Prostate gland (tissue), 2 donors: Measurements from ENCODE around the gene ABCC9. TPM values are rescaled to one million over a fixed set of nuclear protein-coding genes. Genes with fewer than 3 reads are reported as not detected.
A peak's percentile ranks its signal among the peaks of the same experiment; 100 is the strongest.

ENCODE experiments used
- DNase-seq: peaks from one replicate; pipeline ENCODE4 v3.0.0-alpha.2; 2019; ENCODE audit warnings: low spot score
- H3K27ac ChIP-seq, 2 donors: fragments of 200-600 bp; sonication (generic); 2 replicates each; pipeline ENCODE4 v1.5.1; 2017 to 2019
- H3K27me3 ChIP-seq: fragments of 200-600 bp; sonication (generic); replicated peaks from 2 replicates; pipeline ENCODE4 v1.5.1; 2019; ENCODE audit not compliant: insufficient read depth
- H3K36me3 ChIP-seq, 2 donors: fragments of 200-600 bp; sonication (generic); 1 replicate in 1 of 2; 2 replicates in 1 of 2; pipeline versions ENCODE4 v1.5.1 to v1.8.1; 2017 to 2019
- H3K4me1 ChIP-seq: fragments of 200-600 bp; sonication (generic); replicated peaks from 2 replicates; pipeline ENCODE4 v1.5.1; 2019
- H3K4me3 ChIP-seq, 2 donors: fragments of 200-600 bp; sonication (generic); 2 replicates each; pipeline ENCODE4 v1.5.1; 2017 to 2019
- H3K9me3 ChIP-seq: fragments of 200-600 bp; sonication (generic); 2 replicates; pipeline ENCODE4 v1.5.1; 2017
- CTCF ChIP-seq, 4 experiments: fragments of 200-600 bp in 2 of 4; fragments of 450-650 bp in 2 of 4; sonication (generic) in 2 of 4; IDR thresholded peaks; 1 replicate in 3 of 4; 2 replicates in 1 of 4; pipeline ENCODE4 v1.5.1; 2016 to 2019; ENCODE audit warnings: antibody characterized with exemption in 4 of 4, mild to moderate bottlenecking in 2 of 4, moderate library complexity in 2 of 4
- POLR2A ChIP-seq: fragments of 450-650 bp; IDR thresholded peaks from one replicate; pipeline ENCODE4 v1.6.1; 2016; ENCODE audit warnings: antibody characterized with exemption, mild to moderate bottlenecking
- POLR2AphosphoS5 ChIP-seq: sonication (generic); formaldehyde crosslinking; IDR thresholded peaks from one replicate; pipeline ENCODE4 v1.6.1; 2017; ENCODE audit warnings: antibody characterized with exemption
- WGBS: methylation state at CpG from one replicate; pipeline ENCODE4 v1.1.5; 2018; 5-methylcytosine and 5-hydroxymethylcytosine counted together
- intact Hi-C: fragments of 100-400 bp; cut with DNase I; formaldehyde crosslinking; loops from one replicate; pipeline ENCODE4 v1.14.2; 2022
- total RNA-seq, 2 donors: library from RNA; depleted of rRNA; stranded (reverse); fragments of >200 nt; gene quantifications; one replicate each; pipeline ENCODE4 v1.1.0, GENCODE V29; 2016

The ABCC9 gene
- total RNA-seq, 2 donors from 2014 or later, result 6.1 to 10.5 TPM

GRCh38 chr12:21895651-21896050 is 45.6 kb downstream of the ABCC9 start:
- no peaks in the 10 kb centered on the region for H3K27me3 ChIP-seq
- intact Hi-C loops, result no loop called here
- no peak for DNase-seq
- H3K4me3 ChIP-seq, result no peak overlapping the region
- no peaks in the 10 kb centered on the region for H3K4me1 ChIP-seq
- no peak overlapping the region for H3K27ac ChIP-seq
- no peaks in the 10 kb centered on the region for H3K36me3 ChIP-seq
- TF ChIP-seq POLR2AphosphoS5 (no peak), POLR2A (no peak), CTCF (IDR thresholded peaks at IDR 0.05) (no peak)
- WGBS, result 28% methylated on average over 2 of the region's 2 CpGs
- no peaks in the 10 kb centered on the region for H3K9me3 ChIP-seq

DNA sequence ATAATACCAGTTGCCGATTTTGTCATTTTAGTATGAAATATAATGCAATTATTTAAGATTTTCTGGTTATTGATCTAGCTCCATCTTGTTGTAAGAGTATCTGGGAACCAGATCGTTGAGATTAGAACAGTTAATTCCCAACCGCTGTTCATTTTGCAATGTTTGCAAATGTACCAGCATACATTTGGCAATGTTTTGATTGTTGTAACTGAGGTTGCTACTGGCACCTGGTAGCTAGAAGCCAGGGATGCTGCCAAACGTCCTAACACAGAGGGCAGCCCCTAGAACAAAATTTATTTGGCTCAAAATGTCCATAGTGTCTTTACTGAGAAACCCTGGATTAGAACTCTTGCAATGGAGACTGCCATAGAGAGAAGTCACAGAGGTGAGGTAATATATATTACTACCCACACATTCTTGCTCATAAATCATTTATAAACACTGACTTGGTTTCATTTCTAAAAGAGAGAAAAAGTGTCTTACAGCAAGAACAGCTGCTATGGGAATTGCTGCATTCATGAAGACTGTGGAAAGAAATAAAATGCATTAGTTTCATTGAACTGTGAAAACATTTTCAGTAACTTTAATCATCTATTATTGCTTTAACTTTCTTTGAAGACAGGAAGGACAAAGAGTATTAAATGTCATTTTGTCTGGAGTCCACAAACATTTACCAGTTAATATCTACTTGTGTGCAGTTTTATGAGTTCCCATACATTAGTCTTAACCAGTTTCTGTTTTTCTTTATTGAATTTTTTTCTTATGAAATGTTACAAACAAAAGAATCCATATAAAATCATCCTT is 46.2 kb downstream of the ABCC9 start:
- Histone ChIP-seq H3K4me3 (no peak overlapping the region), H3K27ac (no peak overlapping the region), H3K27me3 (no peaks in the 10 kb centered on the region), H3K9me3 (no peaks in the 10 kb centered on the region), H3K36me3 (no peaks in the 10 kb centered on the region), H3K4me1 (no peaks in the 10 kb centered on the region)
- 32% methylated on average over 4 of the region's 4 CpGs for WGBS
- TF ChIP-seq POLR2A (no peak), POLR2AphosphoS5 (no peak), CTCF (IDR thresholded peaks at IDR 0.05) (no peak)
- intact Hi-C loops, result loop anchor here (5.0 kb wide), 2 partner anchors 47 to 68 kb away; partner anchors contain the start of gene ABCC9
- no peak for DNase-seq

- Histone ChIP-seq H3K4me3 (no peak overlapping the region), H3K36me3 (no peaks in the 10 kb centered on the region), H3K27ac (no peak overlapping the region), H3K9me3 (no peaks in the 10 kb centered on the region), H3K4me1 (no peaks in the 10 kb centered on the region), H3K27me3 (no peaks in the 10 kb centered on the region)
- no peak for DNase-seq
- 96% methylated on average over 4 of the region's 4 CpGs for WGBS
- intact Hi-C loops, result loop anchor here (5.0 kb wide), 2 partner anchors 48 to 67 kb away; partner anchors contain the start of gene ABCC9
- TF ChIP-seq POLR2A (no peak), CTCF (IDR thresholded peaks at IDR 0.05) (no peak), POLR2AphosphoS5 (no peak)
These were observed 47.3 kb downstream of the ABCC9 start for GRCh38 chr12:21893924-21894323.

GRCh38 chr12:21892341-21892740 is 48.9 kb downstream of the ABCC9 start:
- DNase-seq, result no peak
- Histone ChIP-seq H3K36me3 (no peaks in the 10 kb centered on the region), H3K4me1 (no peaks in the 10 kb centered on the region), H3K27me3 (no peaks in the 10 kb centered on the region), H3K9me3 (no peaks in the 10 kb centered on the region), H3K4me3 (no peak overlapping the region), H3K27ac (peak overlapping the region in 1 of 2 donors; percentile 0)
- intact Hi-C loops, result loop anchor here (5.0 kb wide), 2 partner anchors 50 to 65 kb away; partner anchors contain the start of gene ABCC9
- 16% methylated on average over 1 of the region's 1 CpG for WGBS
- TF ChIP-seq CTCF (IDR thresholded peaks at IDR 0.05) (no peak), POLR2A (no peak)
